Hepatocyte (in vitro differentiated cells): ENCODE data around the gene PITX1. TPM values are rescaled to one million over a fixed set of nuclear protein-coding genes. Genes with fewer than 3 reads are reported as not detected.

ENCODE experiments used
- DNase-seq: peaks from one replicate; pipeline ENCODE4 v3.0.0-alpha.2; 2016; ENCODE audit warnings: low spot score
- H2AFZ ChIP-seq: fragments of 200-600 bp; sonication (generic); 2 replicates; pipeline ENCODE4 v1.6.0; 2016; ENCODE audit warnings: antibody characterized with exemption, mild to moderate bottlenecking
- H3K27ac ChIP-seq: fragments of 200-600 bp; sonication (generic); 2 replicates; pipeline ENCODE4 v1.5.1; 2016; ENCODE audit warnings: mild to moderate bottlenecking
- H3K27me3 ChIP-seq: fragments of 200-600 bp; sonication (generic); 2 replicates; pipeline ENCODE4 v1.6.1; 2016
- H3K36me3 ChIP-seq: fragments of 200-600 bp; sonication (generic); replicated peaks from 2 replicates; pipeline ENCODE4 v1.5.1; 2016; ENCODE audit warnings: low read depth; ENCODE audit not compliant: insufficient read depth
- H3K4me1 ChIP-seq: fragments of 200-600 bp; sonication (generic); 2 replicates; pipeline ENCODE4 v1.5.1; 2016; ENCODE audit warnings: mild to moderate bottlenecking, moderate library complexity; ENCODE audit not compliant: insufficient read depth
- H3K4me2 ChIP-seq: fragments of 200-600 bp; sonication (generic); 2 replicates; pipeline ENCODE4 v1.6.0; 2016
- H3K4me3 ChIP-seq: fragments of 200-600 bp; sonication (generic); 2 replicates; pipeline ENCODE4 v1.5.1; 2016; ENCODE audit warnings: mild to moderate bottlenecking
- H3K79me2 ChIP-seq: fragments of 200-600 bp; sonication (generic); 2 replicates; pipeline ENCODE4 v1.6.0; 2017; ENCODE audit warnings: mild to moderate bottlenecking
- H3K9me2 ChIP-seq: fragments of 200-600 bp; sonication (generic); replicated peaks from 2 replicates; pipeline ENCODE4 v1.6.0; 2017; ENCODE audit warnings: mild to moderate bottlenecking; ENCODE audit not compliant: insufficient read depth
- H3K9me3 ChIP-seq: fragments of 200-600 bp; sonication (generic); 2 replicates; pipeline ENCODE4 v1.5.1; 2016; ENCODE audit warnings: low read depth, mild to moderate bottlenecking
- H4K20me1 ChIP-seq: fragments of 200-600 bp; sonication (generic); 2 replicates; pipeline ENCODE4 v1.6.0; 2016; ENCODE audit warnings: mild to moderate bottlenecking; ENCODE audit not compliant: insufficient read depth, poor library complexity, severe bottlenecking
- EZH2 ChIP-seq: fragments of 200-600 bp; sonication (generic); IDR thresholded peaks from 2 replicates; pipeline ENCODE4 v1.6.1; 2016; ENCODE audit warnings: antibody characterized with exemption, mild to moderate bottlenecking, borderline replicate concordance
- EZH2phosphoT487 ChIP-seq: fragments of 200-600 bp; sonication (generic); IDR thresholded peaks from one replicate; pipeline ENCODE4 v1.6.1; 2018; ENCODE audit warnings: antibody characterized with exemption, mild to moderate bottlenecking, low read depth, moderate library complexity; ENCODE audit not compliant: unreplicated experiment, severe bottlenecking
- WGBS: methylation state at CpG from one replicate; pipeline ENCODE4 v1.1.6; 2016; ENCODE audit warnings: low lambda C conversion rate; ENCODE audit errors: missing lambda C conversion rate; 5-methylcytosine and 5-hydroxymethylcytosine counted together
- polyA plus RNA-seq: library from polyadenylated mRNA; unstranded; fragments of >200 nt; fragmentation: Nextera tagmentation; extraction: Ambion mirVana; gene quantifications from 2 replicates; pipeline ENCODE4 v1.2.1, GENCODE V29; 2016
- total RNA-seq: library from RNA; depleted of rRNA; stranded (reverse); fragments of >200 nt; gene quantifications from 2 replicates; pipeline ENCODE4 v1.2.3, GENCODE V29; 2014
- TF ChIP-seq, protein P1 (sequence below): fragments of 200-600 bp; sonication (generic); IDR thresholded peaks from 2 replicates; pipeline ENCODE4 v1.5.1; 2016; ENCODE audit warnings: antibody characterized with exemption, mild to moderate bottlenecking; ENCODE audit not compliant: poor library complexity

The PITX1 gene
- total and polyA plus RNA-seq, 2 experiments from 2014 or later: 64.9 to 141 TPM

DNA sequence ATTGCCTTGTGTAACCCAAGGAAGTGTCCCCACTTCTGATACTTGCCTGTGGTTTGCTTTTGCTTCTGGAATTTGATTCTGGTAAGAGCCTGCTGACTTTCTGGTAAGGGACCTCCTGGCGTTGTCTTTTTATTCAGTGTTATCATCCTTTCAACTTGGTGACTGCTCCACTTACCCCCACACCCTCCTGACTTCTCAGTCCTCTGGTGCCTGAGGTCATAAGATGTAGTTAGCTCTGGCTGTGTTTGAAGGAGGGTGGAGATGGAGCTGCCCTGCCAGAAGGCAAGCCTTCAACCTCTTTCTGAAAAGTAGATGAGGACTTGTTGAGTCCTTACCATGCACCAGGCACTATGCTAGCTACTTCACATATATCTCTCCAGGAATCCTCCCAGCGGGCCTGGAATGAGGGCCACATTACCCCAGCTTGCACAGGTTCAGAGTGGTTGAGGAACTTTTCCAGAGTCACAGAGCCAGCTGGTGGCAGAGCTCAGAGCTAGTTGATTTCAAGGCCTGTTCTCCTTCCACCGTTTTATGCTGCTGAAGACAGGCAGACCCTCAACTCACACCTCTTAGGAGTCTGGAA is 45.2 kb upstream of the PITX1 start:
- H3K27ac ChIP-seq: no peak overlapping the region
- DNase-seq: no peak
- H3K4me1 ChIP-seq: no peaks in the 10 kb centered on the region
- H3K79me2 ChIP-seq: no peaks in the 10 kb centered on the region
- 93% methylated on average over 3 of the region's 3 CpGs for WGBS
- H3K9me3 ChIP-seq: no peaks in the 10 kb centered on the region
- H3K36me3 ChIP-seq: no peaks in the 10 kb centered on the region
- H4K20me1 ChIP-seq: no peaks in the 10 kb centered on the region
- H3K27me3 ChIP-seq: no peaks in the 10 kb centered on the region
- TF ChIP-seq EZH2phosphoT487: no peak
- no peak for TF ChIP-seq EZH2
- TF ChIP-seq, protein P1, sequence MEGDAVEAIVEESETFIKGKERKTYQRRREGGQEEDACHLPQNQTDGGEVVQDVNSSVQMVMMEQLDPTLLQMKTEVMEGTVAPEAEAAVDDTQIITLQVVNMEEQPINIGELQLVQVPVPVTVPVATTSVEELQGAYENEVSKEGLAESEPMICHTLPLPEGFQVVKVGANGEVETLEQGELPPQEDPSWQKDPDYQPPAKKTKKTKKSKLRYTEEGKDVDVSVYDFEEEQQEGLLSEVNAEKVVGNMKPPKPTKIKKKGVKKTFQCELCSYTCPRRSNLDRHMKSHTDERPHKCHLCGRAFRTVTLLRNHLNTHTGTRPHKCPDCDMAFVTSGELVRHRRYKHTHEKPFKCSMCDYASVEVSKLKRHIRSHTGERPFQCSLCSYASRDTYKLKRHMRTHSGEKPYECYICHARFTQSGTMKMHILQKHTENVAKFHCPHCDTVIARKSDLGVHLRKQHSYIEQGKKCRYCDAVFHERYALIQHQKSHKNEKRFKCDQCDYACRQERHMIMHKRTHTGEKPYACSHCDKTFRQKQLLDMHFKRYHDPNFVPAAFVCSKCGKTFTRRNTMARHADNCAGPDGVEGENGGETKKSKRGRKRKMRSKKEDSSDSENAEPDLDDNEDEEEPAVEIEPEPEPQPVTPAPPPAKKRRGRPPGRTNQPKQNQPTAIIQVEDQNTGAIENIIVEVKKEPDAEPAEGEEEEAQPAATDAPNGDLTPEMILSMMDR: no peak
- no peaks in the 10 kb centered on the region for H3K9me2 ChIP-seq
- H2AFZ ChIP-seq: no peak overlapping the region
- H3K4me3 ChIP-seq: no peak overlapping the region
- H3K4me2 ChIP-seq: no peak overlapping the region

DNA sequence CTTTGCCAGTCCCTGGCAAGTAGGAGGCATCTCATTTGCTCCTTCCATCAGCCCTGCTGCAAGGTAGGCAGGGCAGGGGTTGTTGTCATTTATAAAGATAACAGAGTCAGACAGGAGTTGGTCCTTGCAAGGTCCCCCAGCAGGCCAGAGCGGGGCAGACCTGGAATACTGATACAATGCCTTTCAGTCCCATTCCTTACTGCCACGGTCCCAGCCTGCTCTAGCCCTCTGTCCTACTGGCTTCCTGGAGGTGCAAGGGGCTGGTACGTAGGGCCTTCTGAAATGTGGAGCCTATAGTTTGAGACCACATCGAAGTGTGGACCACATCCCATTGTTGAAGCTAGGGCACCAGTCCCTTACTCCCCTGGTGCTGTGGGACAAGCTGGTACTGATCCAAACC is 42.8 kb upstream of the PITX1 start:
- no peak for DNase-seq
- no peaks in the 10 kb centered on the region for H3K4me1 ChIP-seq
- H3K27ac ChIP-seq: no peak overlapping the region
- no peaks in the 10 kb centered on the region for H4K20me1 ChIP-seq
- H3K4me2 ChIP-seq: no peak overlapping the region
- H3K36me3 ChIP-seq: no peaks in the 10 kb centered on the region
- TF ChIP-seq EZH2phosphoT487: no peak
- TF ChIP-seq EZH2: no peak
- TF ChIP-seq, protein P1: no peak
- no peaks in the 10 kb centered on the region for H3K9me2 ChIP-seq
- H2AFZ ChIP-seq: no peak overlapping the region
- H3K9me3 ChIP-seq: no peaks in the 10 kb centered on the region
- no peaks in the 10 kb centered on the region for H3K79me2 ChIP-seq
- WGBS: 84% methylated on average over 4 of the region's 4 CpGs
- H3K27me3 ChIP-seq: no peaks in the 10 kb centered on the region
- H3K4me3 ChIP-seq: no peak overlapping the region

- H3K9me3 ChIP-seq: no peaks in the 10 kb centered on the region
- WGBS: 76% methylated on average over 12 of the region's 12 CpGs
Measured at GRCh38 chr5:135076051-135076491, 42.0 kb upstream of the PITX1 start.

More at GRCh38 chr5:135076051-135076491, 42.0 kb upstream of the PITX1 start:
- Histone ChIP-seq H3K27ac (no peak overlapping the region), H3K4me3 (no peak overlapping the region), H3K79me2 (no peaks in the 10 kb centered on the region), H3K9me2 (no peaks in the 10 kb centered on the region), H3K4me2 (no peak overlapping the region), H3K27me3 (no peaks in the 10 kb centered on the region), H2AFZ (no peak overlapping the region), H4K20me1 (no peaks in the 10 kb centered on the region), H3K36me3 (no peaks in the 10 kb centered on the region), H3K4me1 (no peaks in the 10 kb centered on the region)
- TF ChIP-seq EZH2phosphoT487 (no peak), EZH2 (no peak)
- TF ChIP-seq, protein P1: no peak
- DNase-seq: no peak
